Astrocyte of the cerebellum (primary cell): Measurements from ENCODE around the gene TMPRSS11F.

Experiments
- DNase-seq: peaks from one replicate; pipeline ENCODE4 v3.0.0-alpha.2; 2011; ENCODE audit warnings: low read depth
- H3K4me3 ChIP-seq: 2 replicates; pipeline ENCODE4 v1.5.1; 2011; ENCODE audit warnings: mild to moderate bottlenecking, low read depth, low read length, moderate library complexity
- CTCF ChIP-seq: IDR thresholded peaks from 2 replicates; pipeline ENCODE4 v1.5.1; 2012; ENCODE audit warnings: low read length, low read depth, moderate library complexity, mild to moderate bottlenecking; ENCODE audit errors: missing control alignments
- in situ Hi-C: cut with HindIII; loops from 2 replicates; pipeline ENCODE4 v1.10.0; 2017; ENCODE audit warnings: low sequenced_read_pairs

The TMPRSS11F gene

GRCh38 chr4:68082758-68083157 lies 46.9 kb downstream of the TMPRSS11F start:
- in situ Hi-C loops: no loop called here
- no peak overlapping the region for H3K4me3 ChIP-seq
- no peak for DNase-seq
- no peak for TF ChIP-seq CTCF

- DNase-seq: no peak
- in situ Hi-C loops: no loop called here
- H3K4me3 ChIP-seq: no peak overlapping the region
- TF ChIP-seq CTCF: no peak
These were observed 49.7 kb downstream of the TMPRSS11F start for GRCh38 chr4:68079928-68080327.

GRCh38 chr4:68077737-68078136 lies 51.9 kb downstream of the TMPRSS11F start:
- no peak for DNase-seq
- in situ Hi-C loops: no loop called here
- H3K4me3 ChIP-seq: no peak overlapping the region
- no peak for TF ChIP-seq CTCF

GRCh38 chr4:68077301-68077700 lies 52.4 kb downstream of the TMPRSS11F start:
- in situ Hi-C loops: no loop called here
- no peak overlapping the region for H3K4me3 ChIP-seq
- TF ChIP-seq CTCF: no peak
- no peak for DNase-seq

- in situ Hi-C loops: no loop called here
- H3K4me3 ChIP-seq: no peak overlapping the region
- no peak for TF ChIP-seq CTCF
- DNase-seq: no peak
These were observed 53.5 kb downstream of the TMPRSS11F start for GRCh38 chr4:68076194-68076593.

GRCh38 chr4:68074397-68074796 lies 55.3 kb downstream of the TMPRSS11F start:
- no peak for TF ChIP-seq CTCF
- in situ Hi-C loops: no loop called here
- H3K4me3 ChIP-seq: no peak overlapping the region
- DNase-seq: no peak

GRCh38 chr4:68070302-68070701 lies 59.4 kb downstream of the TMPRSS11F start:
- no peak for DNase-seq
- TF ChIP-seq CTCF: no peak
- no peak overlapping the region for H3K4me3 ChIP-seq
- in situ Hi-C loops: no loop called here
